HepG2 (cell line): ENCODE results near the gene LMCD1. TPM values are rescaled to one million over a fixed set of nuclear protein-coding genes. Genes with fewer than 3 reads are reported as not detected.
A peak's percentile ranks its signal among the peaks of the same experiment; 100 is the strongest.

Source experiments
- ATAC-seq: fragments of 200-7000 bp; cut with Tn5 transposase; 3 replicates; pipeline ENCODE4 v1.9.1; 2020; ENCODE audit warnings: mild to moderate bottlenecking, moderate library complexity
- BruUV-seq: library from RNA; stranded (reverse); fragments of 400-500 nt; replicated peaks from 2 replicates; lab custom pipeline; 2021; lab: Mats Ljungman, UMichigan
- CTCF ChIA-PET: fragments of 300-600 bp; formaldehyde crosslinking; extraction: SDS; loops from one replicate; lab custom pipeline; 2021; ENCODE audit warnings: low total read pairs, inconsistent platforms, low intra/inter-chr PET ratio; lab: Yijun Ruan, JAX
- POLR2A ChIA-PET: fragments of 350-600 bp; sonication (Branson Sonifier 250); formaldehyde crosslinking; loops from one replicate; lab custom pipeline; 2020; ENCODE audit warnings: antibody characterized with exemption, inconsistent platforms; lab: Yijun Ruan, JAX
- DNase-seq: peaks from one replicate; pipeline ENCODE4 v3.0.0-alpha.2; 2015; ENCODE audit warnings: low spot score
- FAIRE-seq: peaks from 3 replicates; lab custom pipeline; 2011; peaks lifted over from hg19 to GRCh38; lab: Jason Lieb, UNC
- H2AFZ ChIP-seq: one replicate; pipeline ENCODE4 v1.6.1; 2011; ENCODE audit warnings: low read length, inconsistent platforms
- H3K27ac ChIP-seq: fragments of 300-600 bp; 3 replicates; pipeline ENCODE4 v1.8.0; 2011; ENCODE audit warnings: mixed run types, mild to moderate bottlenecking, mixed read lengths, low read length, inconsistent platforms; ENCODE audit not compliant: insufficient read depth; ENCODE audit errors: extremely low read length
- H3K27me3 ChIP-seq, 2 experiments: fragments of 200-600 bp in 1 of 2; 2 replicates in 1 of 2; 3 replicates in 1 of 2; pipeline versions ENCODE4 v1.6.0 to v1.8.0; 2011; ENCODE audit warnings: low read length in 2 of 2, mild to moderate bottlenecking in 2 of 2, moderate library complexity in 2 of 2, inconsistent platforms in 1 of 2; ENCODE audit not compliant: insufficient read depth in 2 of 2, control insufficient read depth in 1 of 2
- H3K36me3 ChIP-seq, 2 experiments: fragments of 200-600 bp in 1 of 2; replicated peaks in 1 of 2; 2 replicates in 1 of 2; 3 replicates in 1 of 2; pipeline versions ENCODE4 v1.5.1 to v1.8.0; 2011; ENCODE audit warnings: low read length in 2 of 2, inconsistent platforms in 1 of 2; ENCODE audit not compliant: insufficient read depth in 2 of 2, control insufficient read depth in 1 of 2
- H3K4me1 ChIP-seq: 2 replicates; pipeline ENCODE4 v1.5.1; 2012; ENCODE audit warnings: low read length, inconsistent platforms; ENCODE audit not compliant: insufficient read depth
- H3K4me2 ChIP-seq: 2 replicates; pipeline ENCODE4 v1.6.0; 2011; ENCODE audit warnings: low read depth, low read length, inconsistent platforms
- H3K4me3 ChIP-seq, 3 experiments: fragments of 200-600 bp in 1 of 3; sonication (generic), shearing (Covaris generic) in 1 of 3; replicated peaks in 1 of 3; 2 replicates each; pipeline ENCODE4 v1.5.1; 2011 to 2016; ENCODE audit warnings: low read length in 3 of 3, inconsistent platforms in 2 of 3, low read depth in 2 of 3, mild to moderate bottlenecking in 2 of 3, control low read depth in 1 of 3, mixed read lengths in 1 of 3; ENCODE audit not compliant: insufficient read depth in 1 of 3
- H3K79me2 ChIP-seq: one replicate; pipeline ENCODE4 v1.6.1; 2011; ENCODE audit warnings: low read length, inconsistent platforms; ENCODE audit not compliant: insufficient read depth
- H3K9ac ChIP-seq: 2 replicates; pipeline ENCODE4 v1.6.0; 2011; ENCODE audit warnings: mild to moderate bottlenecking, low read depth, low read length, inconsistent platforms; ENCODE audit not compliant: insufficient read depth
- H3K9me3 ChIP-seq: 2 replicates; pipeline ENCODE4 v1.5.1; 2012; ENCODE audit warnings: mild to moderate bottlenecking, low read length
- H4K20me1 ChIP-seq: 2 replicates; pipeline ENCODE4 v1.6.0; 2011; ENCODE audit warnings: inconsistent platforms, mild to moderate bottlenecking, low read length, moderate library complexity; ENCODE audit not compliant: insufficient read depth
- ERF ChIP-seq: IDR thresholded peaks from 2 replicates; pipeline ENCODE4 v1.6.1; 2018; ENCODE audit warnings: missing biosample characterization, missing genetic modification reagents
- FOSL2 ChIP-seq: sonication (generic); formaldehyde crosslinking; IDR thresholded peaks from 2 replicates; pipeline ENCODE4 v1.4.0; 2020; ENCODE audit warnings: missing genetic modification reagents
- HNF4A ChIP-seq: sonication (generic); formaldehyde crosslinking; IDR thresholded peaks from 2 replicates; pipeline ENCODE4 v1.4.0; 2020; ENCODE audit warnings: missing genetic modification reagents
- JUN ChIP-seq: sonication (generic); formaldehyde crosslinking; IDR thresholded peaks from 2 replicates; pipeline ENCODE4 v1.4.0; 2020; ENCODE audit warnings: mild to moderate bottlenecking, missing genetic modification reagents
- MAX ChIP-seq: IDR thresholded peaks from 2 replicates; pipeline ENCODE4 v1.6.1; 2012; ENCODE audit warnings: inconsistent platforms
- POLR2G ChIP-seq: fragments of 200-400 bp; formaldehyde crosslinking; IDR thresholded peaks from 2 replicates; pipeline ENCODE4 v1.6.1; 2018; ENCODE audit warnings: mild to moderate bottlenecking, low read depth, low read length, moderate library complexity
- RARA ChIP-seq: IDR thresholded peaks from 2 replicates; pipeline ENCODE4 v1.6.1; 2016; ENCODE audit warnings: missing genetic modification reagents, missing compliant biosample characterization
- RXRA ChIP-seq: sonication (generic); formaldehyde crosslinking; IDR thresholded peaks from 2 replicates; pipeline ENCODE4 v1.5.1; 2020; ENCODE audit warnings: missing genetic modification reagents
- SALL1 ChIP-seq: sonication (generic); formaldehyde crosslinking; IDR thresholded peaks from 2 replicates; pipeline ENCODE4 v1.8.0; 2022; ENCODE audit warnings: mild to moderate bottlenecking, missing genetic modification reagents
- TEAD3 ChIP-seq: optimal IDR thresholded peaks from 2 replicates; pipeline ENCODE3; 2016; ENCODE audit warnings: borderline replicate concordance
- ZBTB20 ChIP-seq: sonication (generic); formaldehyde crosslinking; IDR thresholded peaks from 2 replicates; pipeline ENCODE4 v1.8.1; 2023; ENCODE audit warnings: missing genetic modification reagents, low read depth, mild to moderate bottlenecking, borderline replicate concordance
- ZFP36L1 ChIP-seq: sonication (generic); formaldehyde crosslinking; IDR thresholded peaks from 2 replicates; pipeline ENCODE4 v1.8.0; 2022; ENCODE audit warnings: mild to moderate bottlenecking, missing genetic modification reagents, moderate library complexity
- ZFP41 ChIP-seq: sonication (generic); formaldehyde crosslinking; IDR thresholded peaks from 2 replicates; pipeline ENCODE4 v1.4.0; 2020; ENCODE audit warnings: mild to moderate bottlenecking, missing genetic modification reagents, borderline replicate concordance
- ZNF207 ChIP-seq: fragments of 450-650 bp; IDR thresholded peaks from 2 replicates; pipeline ENCODE4 v1.6.1; 2016; ENCODE audit warnings: antibody characterized with exemption, borderline replicate concordance
- ZNF317 ChIP-seq: sonication (generic); formaldehyde crosslinking; IDR thresholded peaks from 2 replicates; pipeline ENCODE4 v1.5.0; 2020; ENCODE audit warnings: mild to moderate bottlenecking, missing genetic modification reagents
- ZNF552 ChIP-seq: sonication (generic); formaldehyde crosslinking; IDR thresholded peaks from 2 replicates; pipeline ENCODE4 v1.9.0; 2022; ENCODE audit warnings: missing genetic modification reagents, mild to moderate bottlenecking, borderline replicate concordance
- ZNF644 ChIP-seq: IDR thresholded peaks from 2 replicates; pipeline ENCODE4 v1.6.1; 2016; ENCODE audit warnings: low read depth
- ZNF703 ChIP-seq: sonication (generic); formaldehyde crosslinking; IDR thresholded peaks from 2 replicates; pipeline ENCODE4 v1.5.1; 2020; ENCODE audit warnings: missing genetic modification reagents, mild to moderate bottlenecking, moderate library complexity, borderline replicate concordance
- WGBS: methylation state at CpG from one replicate; pipeline ENCODE4 v1.1.6; 2017; ENCODE audit warnings: low lambda C conversion rate; 5-methylcytosine and 5-hydroxymethylcytosine counted together
- in situ Hi-C: cut with HindIII; loops from 2 replicates; pipeline ENCODE4 v1.10.0; 2017; ENCODE audit warnings: low pct_unique_long_range_greater_than_20kb; ENCODE audit not compliant: extremely low pct_ligation_motif_present
- intact Hi-C: fragments of 100-400 bp; cut with micrococcal nuclease; formaldehyde crosslinking; loops from one replicate; pipeline ENCODE4 v1.10.0; 2022; ENCODE audit not compliant: unreplicated experiment
- polyA plus RNA-seq, 8 experiments: library from polyadenylated mRNA; depleted of rRNA in 3 of 8; stranded (reverse) in 7 of 8; unstranded in 1 of 8; fragments of >200 nt; fragmentation: Illumina TruSeq in 4 of 8; extraction: Trizol in 4 of 8; gene quantifications; 2 replicates each; pipeline versions ENCODE4 v1.2.1 to v1.2.3, GENCODE V29; 2011 to 2016; ENCODE audit warnings: low read depth in 4 of 8, missing spikeins in 1 of 8, mixed read lengths in 1 of 8; ENCODE audit not compliant: insufficient read depth in 1 of 8
- total RNA-seq, 5 experiments: library from RNA; depleted of rRNA; stranded (reverse); fragments of >200 nt; fragmentation: Illumina TruSeq; extraction: Trizol; gene quantifications; 2 replicates each; pipeline ENCODE4 v1.2.3, GENCODE V29; 2016; ENCODE audit warnings: low read depth in 1 of 5
- TF ChIP-seq, protein P1 (sequence below): sonication (generic); formaldehyde crosslinking; IDR thresholded peaks from 2 replicates; pipeline ENCODE4 v1.5.1; 2020; ENCODE audit warnings: mild to moderate bottlenecking, missing genetic modification reagents, moderate library complexity

The LMCD1 gene
- total and polyA plus RNA-seq, 2 of the 13 experiments (the other 11 are each of a cell fraction or from before 2014, with no cell fraction given), result 6.2 to 7.1 TPM

GRCh38 chr3:8482960-8483665 is 18.5 kb upstream of the LMCD1 start:
- POLR2A ChIA-PET, result interaction anchor here (0.9 to 2.0 kb wide), 4 partner anchors 14 to 46 kb away, joined by 3 to 14 read pairs (median 7); partner anchors contain the start of gene LMCD1
- H3K4me2 ChIP-seq, result no peak overlapping the region

More at GRCh38 chr3:8482960-8483665, 18.5 kb upstream of the LMCD1 start:
- Histone ChIP-seq H3K9ac (0 out of 2 replicates have a peak overlapping the region, but pooled peaks have one; percentile 9), H3K27me3 (no peaks in the 10 kb centered on the region), H3K79me2 (no peaks in the 10 kb centered on the region), H4K20me1 (no peaks in the 10 kb centered on the region), H2AFZ (no peak overlapping the region), H3K9me3 (peaks cover 8% of the 10 kb centered on the region), H3K4me3 (no peak overlapping the region), H3K36me3 (no peaks in the 10 kb centered on the region), H3K27ac (peak overlapping the region; percentile 33), H3K4me1 (peaks cover 69% of the 10 kb centered on the region)
- in situ Hi-C loops (no loop called here), intact Hi-C loops (no loop called here)
- TF ChIP-seq ZFP36L1 (CRISPR knock-in tag) (no peak), HNF4A (peak; percentile 18; the same call in 1 of the 2 replicates), ZNF317 (CRISPR knock-in tag) (peak; percentile 96), ZNF644 (CRISPR knock-in tag) (peak; percentile 10), RXRA (CRISPR knock-in tag) (0 out of 2 replicates have a peak, but pooled peaks have one; percentile 18), POLR2G (no peak), RARA (CRISPR knock-in tag) (peak; percentile 19; the same call in 1 of the 2 replicates), ZFP41 (CRISPR knock-in tag) (no peak), ZNF207 (no peak), ZBTB20 (CRISPR knock-in tag) (no peak), MAX (0 out of 2 replicates have a peak, but pooled peaks have one; percentile 13), FOSL2 (CRISPR knock-in tag) (peak; percentile 38; the same call in 1 of the 2 replicates), JUN (CRISPR knock-in tag) (peak; percentile 34; the same call in 1 of the 2 replicates), ZNF552 (CRISPR knock-in tag) (no peak), ERF (no peak), TEAD3 (CRISPR knock-in tag) (peak; percentile 35), ZNF703 (CRISPR knock-in tag) (no peak), SALL1 (CRISPR knock-in tag) (peak; percentile 29; the same call in 1 of the 2 replicates)
- TF ChIP-seq, protein P1, sequence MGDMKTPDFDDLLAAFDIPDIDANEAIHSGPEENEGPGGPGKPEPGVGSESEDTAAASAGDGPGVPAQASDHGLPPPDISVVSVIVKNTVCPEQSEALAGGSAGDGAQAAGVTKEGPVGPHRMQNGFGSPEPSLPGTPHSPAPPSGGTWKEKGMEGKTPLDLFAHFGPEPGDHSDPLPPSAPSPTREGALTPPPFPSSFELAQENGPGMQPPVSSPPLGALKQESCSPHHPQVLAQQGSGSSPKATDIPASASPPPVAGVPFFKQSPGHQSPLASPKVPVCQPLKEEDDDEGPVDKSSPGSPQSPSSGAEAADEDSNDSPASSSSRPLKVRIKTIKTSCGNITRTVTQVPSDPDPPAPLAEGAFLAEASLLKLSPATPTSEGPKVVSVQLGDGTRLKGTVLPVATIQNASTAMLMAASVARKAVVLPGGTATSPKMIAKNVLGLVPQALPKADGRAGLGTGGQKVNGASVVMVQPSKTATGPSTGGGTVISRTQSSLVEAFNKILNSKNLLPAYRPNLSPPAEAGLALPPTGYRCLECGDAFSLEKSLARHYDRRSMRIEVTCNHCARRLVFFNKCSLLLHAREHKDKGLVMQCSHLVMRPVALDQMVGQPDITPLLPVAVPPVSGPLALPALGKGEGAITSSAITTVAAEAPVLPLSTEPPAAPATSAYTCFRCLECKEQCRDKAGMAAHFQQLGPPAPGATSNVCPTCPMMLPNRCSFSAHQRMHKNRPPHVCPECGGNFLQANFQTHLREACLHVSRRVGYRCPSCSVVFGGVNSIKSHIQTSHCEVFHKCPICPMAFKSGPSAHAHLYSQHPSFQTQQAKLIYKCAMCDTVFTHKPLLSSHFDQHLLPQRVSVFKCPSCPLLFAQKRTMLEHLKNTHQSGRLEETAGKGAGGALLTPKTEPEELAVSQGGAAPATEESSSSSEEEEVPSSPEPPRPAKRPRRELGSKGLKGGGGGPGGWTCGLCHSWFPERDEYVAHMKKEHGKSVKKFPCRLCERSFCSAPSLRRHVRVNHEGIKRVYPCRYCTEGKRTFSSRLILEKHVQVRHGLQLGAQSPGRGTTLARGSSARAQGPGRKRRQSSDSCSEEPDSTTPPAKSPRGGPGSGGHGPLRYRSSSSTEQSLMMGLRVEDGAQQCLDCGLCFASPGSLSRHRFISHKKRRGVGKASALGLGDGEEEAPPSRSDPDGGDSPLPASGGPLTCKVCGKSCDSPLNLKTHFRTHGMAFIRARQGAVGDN, result peak; percentile 36
- DNase-seq, result peak; percentile 75
- BruUV-seq, result no TSS peak
- 69% methylated on average over 1 of the region's 4 CpGs for WGBS
- ATAC-seq, result peak; percentile 80
- CTCF ChIA-PET, result no interaction called here
- peak; percentile 4 for FAIRE-seq
